HEK293T (cell line): ENCODE measurements around the gene PAX8.
"Not testable (repeated sequence)": the region's sequence is repeated elsewhere in the genome, so short reads cannot be mapped to it uniquely, and the experiment has no call there.

ENCODE experiments used
- CTCF ChIA-PET: fragments of 350-600 bp; formaldehyde crosslinking; extraction: SDS; loops from one replicate; lab custom pipeline; 2021; ENCODE audit warnings: antibody characterized with exemption, inconsistent platforms; lab: Yijun Ruan, JAX
- POLR2A ChIA-PET: fragments of 350-600 bp; formaldehyde crosslinking; extraction: SDS; loops from one replicate; lab custom pipeline; 2020; ENCODE audit warnings: antibody characterized with exemption, inconsistent platforms; lab: Yijun Ruan, JAX
- DNase-seq: peaks from one replicate; pipeline ENCODE4 v3.0.0; 2012; ENCODE audit warnings: mixed read lengths; ENCODE audit errors: extremely low spot score
- ARNT ChIP-seq: fragments of 450-650 bp; IDR thresholded peaks from 2 replicates; pipeline ENCODE4 v1.6.1; 2017; ENCODE audit warnings: mild to moderate bottlenecking
- BHLHE40 ChIP-seq: fragments of 450-650 bp; IDR thresholded peaks from 2 replicates; pipeline ENCODE4 v1.6.1; 2016; ENCODE audit warnings: mild to moderate bottlenecking, moderate library complexity, borderline replicate concordance
- CTBP1 ChIP-seq: fragments of 450-650 bp; IDR thresholded peaks from 2 replicates; pipeline ENCODE4 v1.6.1; 2016; ENCODE audit warnings: borderline replicate concordance
- ELF4 ChIP-seq: fragments of 450-650 bp; IDR thresholded peaks from 2 replicates; pipeline ENCODE4 v1.6.1; 2017; ENCODE audit warnings: antibody characterized with exemption
- FOXA1 ChIP-seq: fragments of 450-650 bp; IDR thresholded peaks from 2 replicates; pipeline ENCODE4 v1.6.1; 2016; ENCODE audit warnings: mild to moderate bottlenecking
- FOXK2 ChIP-seq: fragments of 450-650 bp; IDR thresholded peaks from 2 replicates; pipeline ENCODE4 v1.6.1; 2016; ENCODE audit warnings: mild to moderate bottlenecking
- FOXM1 ChIP-seq: fragments of 450-650 bp; IDR thresholded peaks from 2 replicates; pipeline ENCODE4 v1.6.1; 2017; ENCODE audit warnings: mild to moderate bottlenecking, borderline replicate concordance
- HDGF ChIP-seq: fragments of 450-650 bp; IDR thresholded peaks from 2 replicates; pipeline ENCODE4 v1.6.1; 2017; ENCODE audit warnings: antibody characterized with exemption, borderline replicate concordance
- L3MBTL2 ChIP-seq: fragments of 450-650 bp; conservative IDR thresholded peaks from 2 replicates; pipeline ENCODE4 v1.6.1; 2016; ENCODE audit warnings: mild to moderate bottlenecking
- LEF1 ChIP-seq: fragments of 450-650 bp; IDR thresholded peaks from 2 replicates; pipeline ENCODE4 v1.6.1; 2017; ENCODE audit warnings: mild to moderate bottlenecking, borderline replicate concordance
- NFRKB ChIP-seq: fragments of 450-650 bp; IDR thresholded peaks from 2 replicates; pipeline ENCODE4 v1.6.1; 2016; ENCODE audit warnings: mild to moderate bottlenecking, moderate library complexity
- SP1 ChIP-seq: fragments of 450-650 bp; IDR thresholded peaks from 2 replicates; pipeline ENCODE4 v1.6.1; 2017
- SUZ12 ChIP-seq: fragments of 450-650 bp; IDR thresholded peaks from 2 replicates; pipeline ENCODE4 v1.6.1; 2016; ENCODE audit warnings: mild to moderate bottlenecking
- TARDBP ChIP-seq: fragments of 450-650 bp; IDR thresholded peaks from 2 replicates; pipeline ENCODE4 v1.6.1; 2016
- ZNF384 ChIP-seq: fragments of 450-650 bp; IDR thresholded peaks from 2 replicates; pipeline ENCODE4 v1.6.1; 2016
- TF ChIP-seq, protein P1 (sequence below): fragments of 450-650 bp; IDR thresholded peaks from 2 replicates; pipeline ENCODE4 v1.6.1; 2016

Gene PAX8

DNA sequence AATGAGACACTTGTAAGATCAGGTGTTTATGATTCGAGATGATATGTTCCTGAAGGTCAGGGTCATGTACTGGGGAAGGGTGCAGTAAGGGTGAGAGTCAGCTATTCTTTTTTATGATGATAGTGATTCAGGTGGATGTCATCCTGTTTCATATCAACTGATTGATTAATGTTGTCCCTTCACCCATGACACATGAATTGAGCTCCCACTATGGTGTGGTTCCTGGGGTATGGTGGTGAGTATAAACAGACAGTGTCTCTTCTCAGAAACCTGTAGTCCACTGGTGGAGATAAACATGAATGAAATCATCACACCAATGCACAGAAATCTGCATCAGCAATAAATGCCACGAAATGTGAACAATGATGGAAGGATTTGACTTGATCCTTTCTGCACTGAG, 37.4 kb upstream of the PAX8 start:
- TF ChIP-seq FOXM1, result no peak
- TF ChIP-seq ARNT, result no peak
- TF ChIP-seq ELF4, result no peak
- no peak for TF ChIP-seq CTBP1
- no peak for TF ChIP-seq L3MBTL2
- no peak for TF ChIP-seq LEF1
- no peak for TF ChIP-seq HDGF
- no peak for TF ChIP-seq TARDBP
- no peak for TF ChIP-seq SUZ12
- TF ChIP-seq, protein P1, sequence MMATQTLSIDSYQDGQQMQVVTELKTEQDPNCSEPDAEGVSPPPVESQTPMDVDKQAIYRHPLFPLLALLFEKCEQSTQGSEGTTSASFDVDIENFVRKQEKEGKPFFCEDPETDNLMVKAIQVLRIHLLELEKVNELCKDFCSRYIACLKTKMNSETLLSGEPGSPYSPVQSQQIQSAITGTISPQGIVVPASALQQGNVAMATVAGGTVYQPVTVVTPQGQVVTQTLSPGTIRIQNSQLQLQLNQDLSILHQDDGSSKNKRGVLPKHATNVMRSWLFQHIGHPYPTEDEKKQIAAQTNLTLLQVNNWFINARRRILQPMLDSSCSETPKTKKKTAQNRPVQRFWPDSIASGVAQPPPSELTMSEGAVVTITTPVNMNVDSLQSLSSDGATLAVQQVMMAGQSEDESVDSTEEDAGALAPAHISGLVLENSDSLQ, result no peak
- no peak for TF ChIP-seq NFRKB
- no peak for TF ChIP-seq FOXA1
- no peak for TF ChIP-seq BHLHE40
- no peak for TF ChIP-seq ZNF384
- TF ChIP-seq SP1, result no peak
- no peak for TF ChIP-seq FOXK2
- ChIA-PET POLR2A (no interaction called here), CTCF (interaction anchor here (0.6 kb wide), 1 partner anchor 248 kb away, joined by 3 read pairs; no protein-coding TSS in a partner anchor)
- no peak for DNase-seq

GRCh38 chr2:113314663-113315062, 35.9 kb upstream of the PAX8 start:
- DNase-seq, POLR2A ChIA-PET, CTCF ChIA-PET: not testable (repeated sequence)

DNA sequence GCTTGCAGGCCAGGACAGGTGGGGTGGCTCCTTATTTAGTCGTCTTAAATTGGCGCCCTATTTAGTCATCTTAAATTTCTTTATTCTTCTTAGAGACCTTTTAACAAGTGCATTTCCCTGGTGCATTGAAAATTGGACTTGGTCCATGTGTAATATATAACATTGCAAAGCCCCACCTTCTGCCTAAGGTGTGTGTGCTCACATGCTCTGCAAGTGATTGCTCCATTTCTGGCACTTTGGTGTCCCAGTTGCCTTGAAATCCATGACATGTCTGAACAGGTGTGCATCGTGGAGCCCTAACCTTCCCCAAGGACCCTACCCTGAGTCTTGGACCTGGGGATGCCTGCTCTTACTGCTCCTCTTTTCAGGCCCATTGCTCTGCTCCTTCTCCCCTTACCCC, 35.5 kb upstream of the PAX8 start:
- POLR2A ChIA-PET, CTCF ChIA-PET, DNase-seq: not testable (repeated sequence)

DNA sequence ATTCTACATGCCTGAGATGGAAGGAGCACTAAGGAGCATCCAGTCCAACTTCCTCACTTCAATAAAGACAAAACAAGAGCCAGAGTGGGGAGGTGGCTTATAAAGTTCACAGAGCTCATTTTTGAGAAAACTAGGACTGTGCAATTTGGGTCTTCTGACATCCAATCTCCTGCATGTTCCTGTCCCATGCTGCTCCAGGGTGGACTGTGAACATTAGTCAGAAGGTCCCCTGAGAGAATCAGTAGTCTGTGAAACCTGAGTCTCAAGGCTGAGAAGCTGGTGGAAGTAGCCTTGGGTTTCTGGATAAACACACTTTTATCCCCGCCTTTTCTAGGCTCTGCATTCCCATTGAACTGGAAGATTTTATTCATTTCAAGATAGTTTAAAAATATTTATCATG, 33.1 kb upstream of the PAX8 start:
- POLR2A ChIA-PET, DNase-seq: not testable (repeated sequence)
- CTCF ChIA-PET, result interaction anchor here (0.6 kb wide), 1 partner anchor 174 kb away, joined by 9 read pairs; no protein-coding TSS in a partner anchor

- DNase-seq, POLR2A ChIA-PET, CTCF ChIA-PET: not testable (repeated sequence)
These were observed 32.5 kb upstream of the PAX8 start for GRCh38 chr2:113311191-113311590.

GRCh38 chr2:113309655-113310387, 31.1 kb upstream of the PAX8 start:
- no peak for DNase-seq
- POLR2A ChIA-PET, result no interaction called here
- CTCF ChIA-PET, result interaction anchor here (0.6 kb wide), 1 partner anchor 191 kb away, joined by 3 read pairs; no protein-coding TSS in a partner anchor
- TF ChIP-seq HDGF (no peak), LEF1 (no peak), SUZ12 (no peak), ELF4 (no peak), SP1 (no peak), CTBP1 (no peak), L3MBTL2 (no peak), NFRKB (no peak), FOXA1 (no peak), BHLHE40 (no peak), FOXK2 (no peak), FOXM1 (no peak), TARDBP (no peak), ARNT (no peak), ZNF384 (no peak)
- TF ChIP-seq, protein P1, result no peak

- CTCF ChIA-PET, DNase-seq, POLR2A ChIA-PET: not testable (repeated sequence)
These were observed 30.1 kb upstream of the PAX8 start for GRCh38 chr2:113308784-113309183.

DNA sequence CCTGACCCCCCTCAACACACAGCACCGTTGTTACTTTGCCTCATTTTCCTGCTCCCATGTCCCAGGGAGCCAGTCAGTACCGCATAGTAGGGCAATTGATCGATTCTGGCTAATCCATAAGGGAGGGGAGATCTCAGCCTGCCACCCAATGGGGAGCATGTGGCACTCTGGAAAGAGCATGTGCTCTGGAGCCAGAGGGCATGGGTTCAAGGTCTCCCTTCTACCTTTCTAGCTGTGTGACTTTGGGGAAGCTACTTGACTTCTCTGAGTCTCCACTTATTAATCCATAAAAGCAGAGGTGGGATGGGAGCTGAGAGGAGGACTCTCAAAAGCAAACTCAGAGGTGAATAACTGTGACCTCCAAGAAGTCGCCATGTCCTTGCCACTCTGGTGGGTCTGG, 27.5 kb upstream of the PAX8 start:
- CTCF ChIA-PET, DNase-seq, POLR2A ChIA-PET: not testable (repeated sequence)

DNA sequence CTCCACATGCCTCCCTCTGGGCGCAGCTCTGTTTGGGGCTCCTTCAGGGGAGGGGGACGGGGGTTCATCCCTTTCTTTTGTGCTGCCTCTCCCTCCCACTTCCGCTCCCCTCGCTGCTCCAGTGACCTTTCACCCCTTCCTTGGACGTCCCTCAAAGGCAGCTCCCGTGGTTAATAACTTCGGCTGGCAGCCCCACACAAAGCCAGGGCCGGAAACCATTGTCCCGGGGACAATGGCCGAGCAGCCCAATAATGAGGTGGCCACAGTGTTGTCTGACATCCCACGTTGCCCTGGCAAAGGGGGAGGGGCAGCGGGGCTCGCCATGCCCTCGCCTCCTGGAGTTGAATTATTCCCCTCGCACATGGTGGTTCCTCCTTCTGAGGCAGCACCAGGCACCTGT, 27.0 kb upstream of the PAX8 start:
- DNase-seq, POLR2A ChIA-PET, CTCF ChIA-PET: not testable (repeated sequence)
